KMS-11 (cell line): ENCODE results near the gene S100A16.

Experiments
- H2AFZ ChIP-seq: fragments of 200-600 bp; sonication (generic); 2 replicates; pipeline ENCODE4 v1.6.1; 2016; ENCODE audit warnings: antibody characterized with exemption, mixed run types, low read depth
- H3K27ac ChIP-seq: fragments of 200-600 bp; sonication (generic); 2 replicates; pipeline ENCODE4 v1.6.1; 2016; ENCODE audit warnings: mild to moderate bottlenecking, mixed run types
- H3K27me3 ChIP-seq: fragments of 200-600 bp; sonication (generic); 2 replicates; pipeline ENCODE4 v1.6.1; 2017; ENCODE audit warnings: mild to moderate bottlenecking, low read depth, mixed run types, moderate library complexity; ENCODE audit not compliant: insufficient read depth
- H3K36me3 ChIP-seq: fragments of 200-600 bp; sonication (generic); 2 replicates; pipeline ENCODE4 v1.6.1; 2017; ENCODE audit warnings: mild to moderate bottlenecking, mixed run types; ENCODE audit not compliant: insufficient read depth
- H3K4me1 ChIP-seq: fragments of 200-600 bp; sonication (generic); 2 replicates; pipeline ENCODE4 v1.6.1; 2016; ENCODE audit warnings: mild to moderate bottlenecking, low read depth, mixed run types; ENCODE audit not compliant: poor library complexity, severe bottlenecking
- H3K4me2 ChIP-seq: fragments of 200-600 bp; sonication (generic); 2 replicates; pipeline ENCODE4 v1.7.0; 2016; ENCODE audit warnings: mild to moderate bottlenecking, mixed run types
- H3K4me3 ChIP-seq: fragments of 200-600 bp; sonication (generic); IDR thresholded peaks from 2 replicates; pipeline ENCODE4 v1.6.1; 2017; ENCODE audit warnings: low read depth, low read length, mixed read lengths; ENCODE audit not compliant: insufficient read depth
- H3K79me2 ChIP-seq: fragments of 200-600 bp; sonication (generic); 2 replicates; pipeline ENCODE4 v1.6.1; 2016; ENCODE audit warnings: low read depth, mixed run types; ENCODE audit not compliant: insufficient read depth
- H3K9ac ChIP-seq: fragments of 200-600 bp; sonication (generic); 2 replicates; pipeline ENCODE4 v1.6.1; 2016; ENCODE audit warnings: mild to moderate bottlenecking, mixed run types
- H4K20me1 ChIP-seq: fragments of 200-600 bp; sonication (generic); 2 replicates; pipeline ENCODE4 v1.6.1; 2016; ENCODE audit warnings: mild to moderate bottlenecking, mixed run types; ENCODE audit not compliant: insufficient read depth
- CTCF ChIP-seq: fragments of 200-600 bp; sonication (generic); conservative IDR thresholded peaks from 2 replicates; pipeline ENCODE4 v1.6.1; 2017; ENCODE audit warnings: low read depth, mild to moderate bottlenecking, antibody characterized with exemption, low read length, moderate library complexity, mixed read lengths

The S100A16 gene

GRCh38 chr1:153612755-153613331 lies at the start of gene S100A16:
S100A16 (minus strand) TSS chr1:153613137; CDS start chr1:153608151, 4,986 bp downstream.
- H2AFZ ChIP-seq = no peak within 1 kb of the TSS
- no peak within 1 kb of the TSS for H3K27ac ChIP-seq

GRCh38 chr1:153662269-153662668 lies 49.3 kb upstream of the S100A16 start:
- peak overlapping the region; percentile 0; the same call in 1 of the 2 replicates for H3K27ac ChIP-seq
- H3K36me3 ChIP-seq = peaks cover 62% of the 10 kb centered on the region; the same call in 1 of the 2 replicates
- H4K20me1 ChIP-seq = no peaks in the 10 kb centered on the region

More at GRCh38 chr1:153612755-153613331, at the start of gene S100A16:
- no peak within 1 kb of the TSS for H3K4me2 ChIP-seq
- no peaks in the 10 kb centered on the region for H3K36me3 ChIP-seq
- H4K20me1 ChIP-seq = no peaks in the 10 kb centered on the region
- no peak within 1 kb of the TSS for H3K4me3 ChIP-seq
- TF ChIP-seq CTCF = no peak
- no peaks in the 10 kb centered on the region for H3K79me2 ChIP-seq
- H3K4me1 ChIP-seq = no peaks in the 10 kb centered on the region
- H3K9ac ChIP-seq = no peak within 1 kb of the TSS
- 0 out of 2 replicates have a peak, but pooled peaks cover 3% of the 10 kb centered on the region for H3K27me3 ChIP-seq

GRCh38 chr1:153661111-153661708 lies 48.3 kb upstream of the S100A16 start:
- Histone ChIP-seq H3K36me3 (peaks cover 52% of the 10 kb centered on the region; the same call in 1 of the 2 replicates), H3K4me3 (no peak overlapping the region), H3K79me2 (peaks cover 31% of the 10 kb centered on the region), H3K4me2 (no peak overlapping the region), H3K9ac (no peak overlapping the region), H4K20me1 (no peaks in the 10 kb centered on the region), H3K4me1 (peaks cover 29% of the 10 kb centered on the region), H2AFZ (no peak overlapping the region), H3K27ac (peak overlapping the region; percentile 0; the same call in 1 of the 2 replicates), H3K27me3 (no peaks in the 10 kb centered on the region)
- no peak for TF ChIP-seq CTCF

More at GRCh38 chr1:153662269-153662668, 49.3 kb upstream of the S100A16 start:
- Histone ChIP-seq H3K27me3 (no peaks in the 10 kb centered on the region), H3K4me3 (no peak overlapping the region), H3K79me2 (peaks cover 41% of the 10 kb centered on the region), H3K4me2 (no peak overlapping the region), H3K9ac (no peak overlapping the region), H3K4me1 (peaks cover 34% of the 10 kb centered on the region), H2AFZ (no peak overlapping the region)
- TF ChIP-seq CTCF = no peak

- peaks cover 38% of the 10 kb centered on the region; the same call in 1 of the 2 replicates for H3K36me3 ChIP-seq
- H4K20me1 ChIP-seq = no peaks in the 10 kb centered on the region
- no peak overlapping the region for H2AFZ ChIP-seq
- H3K79me2 ChIP-seq = peaks cover 23% of the 10 kb centered on the region
- H3K4me3 ChIP-seq = peak overlapping the region; percentile 100
- TF ChIP-seq CTCF = no peak
- H3K27me3 ChIP-seq = no peaks in the 10 kb centered on the region
- H3K4me2 ChIP-seq = peak overlapping the region; percentile 66
- no peak overlapping the region; the same call in 1 of the 2 replicates for H3K9ac ChIP-seq
- peaks cover 15% of the 10 kb centered on the region for H3K4me1 ChIP-seq
- no peak overlapping the region; the same call in 1 of the 2 replicates for H3K27ac ChIP-seq
Observed at GRCh38 chr1:153659656-153660055, 46.7 kb upstream of the S100A16 start.
